AML-193 (cell line): ENCODE results near the gene CAND1.
A peak's percentile ranks its signal among the peaks of the same experiment; 100 is the strongest.
"Not testable (repeated sequence)": the region's sequence is repeated elsewhere in the genome, so short reads cannot be mapped to it uniquely, and the experiment has no call there.

ENCODE experiments used
- DNase-seq, 2 experiments: peaks; one replicate each; lab custom pipeline; 2025; lab: John Stamatoyannopoulos, UW

Gene CAND1

GRCh38 chr12:67280572-67280971 is 11.4 kb downstream of the CAND1 start:
- DNase-seq: no peak

DNA sequence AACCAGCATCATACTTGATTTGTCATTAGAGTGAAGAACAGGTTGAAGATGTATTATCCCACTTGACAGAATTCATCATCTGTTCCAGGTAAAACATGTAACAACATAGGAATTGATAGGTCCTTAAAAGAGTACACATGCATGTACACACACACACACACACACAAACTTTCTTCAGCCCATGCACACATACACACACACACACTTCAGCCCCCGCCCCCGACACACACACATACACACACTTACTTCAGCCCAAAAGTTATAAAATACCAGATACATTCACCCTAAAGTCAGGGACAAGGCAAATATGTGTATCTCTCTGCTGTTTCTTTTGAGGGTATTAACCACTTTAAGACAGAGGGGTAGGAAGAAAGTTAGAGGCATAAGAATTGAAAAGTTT is 15.4 kb downstream of the CAND1 start:
- no peak for DNase-seq

DNA sequence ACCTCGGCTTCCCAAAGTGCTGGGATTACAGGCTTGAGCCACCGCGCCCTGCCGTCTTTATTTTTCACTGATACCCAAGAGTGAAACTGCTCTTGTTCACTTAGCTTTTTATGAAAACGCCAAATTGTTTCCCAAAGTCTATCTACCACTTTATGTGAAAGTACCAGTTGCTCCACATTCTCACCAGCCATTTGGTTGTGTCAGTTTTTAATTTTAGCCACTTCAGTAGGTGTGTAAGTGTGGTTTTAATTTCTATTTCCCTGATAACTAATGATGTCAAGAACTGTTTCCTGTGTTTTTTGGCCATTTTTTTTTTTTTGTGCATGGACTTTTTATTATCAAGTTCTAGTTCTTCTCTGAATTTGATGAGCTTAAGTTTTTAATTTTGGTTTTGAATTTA is 17.1 kb downstream of the CAND1 start:
- DNase-seq: no peak

DNA sequence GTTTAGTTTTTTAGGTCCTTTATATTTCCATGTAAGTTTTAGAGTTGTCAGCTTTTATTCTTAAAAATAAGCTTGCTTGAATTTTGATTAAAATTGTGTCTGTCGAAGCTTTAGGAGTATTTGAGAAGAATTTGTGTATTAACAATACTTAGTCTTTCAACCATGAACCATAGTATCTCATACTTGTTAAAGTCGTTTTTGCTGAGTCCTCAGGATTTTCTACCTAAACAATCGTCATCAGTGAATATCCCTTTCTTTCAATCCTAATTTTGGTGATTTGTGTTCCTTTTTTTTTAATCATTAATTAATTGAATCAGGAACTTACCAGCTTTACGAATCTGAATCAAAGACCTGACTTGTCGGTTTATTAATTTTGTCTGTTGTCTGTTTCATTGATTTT is 18.2 kb downstream of the CAND1 start:
- no peak for DNase-seq

DNA sequence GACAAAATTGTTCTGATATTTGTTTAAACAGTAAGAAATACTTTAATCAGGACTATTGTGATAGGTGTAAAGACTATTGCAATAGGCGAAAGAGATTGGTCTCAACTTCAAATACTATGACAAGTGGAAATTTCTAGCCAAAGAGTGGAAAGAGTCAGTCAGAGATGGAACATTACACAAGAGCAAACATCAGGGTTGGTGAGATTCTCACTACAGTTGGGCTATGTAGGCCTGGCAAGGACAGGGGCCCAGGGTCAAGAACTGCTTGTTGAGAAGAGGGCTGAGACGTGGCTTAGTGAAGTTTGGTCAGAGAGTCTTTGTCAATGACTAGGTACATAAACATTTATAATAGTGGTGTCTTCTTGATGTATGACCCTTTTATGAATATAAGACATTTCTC is 19.4 kb downstream of the CAND1 start:
- DNase-seq: no peak

DNA sequence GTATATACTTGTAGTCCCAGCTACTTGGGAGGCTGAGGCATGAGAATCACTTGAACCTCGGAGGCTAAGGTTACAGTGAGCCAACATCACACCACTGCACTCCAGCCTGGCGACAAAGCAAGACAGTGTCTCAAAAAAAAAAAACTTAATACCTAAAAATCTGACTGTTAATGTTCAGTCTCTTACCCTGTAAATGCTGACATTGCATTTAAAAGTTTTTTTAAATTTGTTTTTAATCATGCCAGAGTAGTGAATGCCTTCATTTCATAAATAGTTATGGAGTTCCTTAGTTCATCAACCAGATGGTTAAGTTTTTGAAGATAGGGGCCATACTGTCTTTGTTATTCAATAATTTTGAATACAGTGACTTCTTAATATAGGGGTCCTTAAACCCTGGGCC is 21.2 kb downstream of the CAND1 start:
- DNase-seq: no peak

- no peak for DNase-seq
Observed at GRCh38 chr12:67299526-67299925, 30.4 kb downstream of the CAND1 start.

DNA sequence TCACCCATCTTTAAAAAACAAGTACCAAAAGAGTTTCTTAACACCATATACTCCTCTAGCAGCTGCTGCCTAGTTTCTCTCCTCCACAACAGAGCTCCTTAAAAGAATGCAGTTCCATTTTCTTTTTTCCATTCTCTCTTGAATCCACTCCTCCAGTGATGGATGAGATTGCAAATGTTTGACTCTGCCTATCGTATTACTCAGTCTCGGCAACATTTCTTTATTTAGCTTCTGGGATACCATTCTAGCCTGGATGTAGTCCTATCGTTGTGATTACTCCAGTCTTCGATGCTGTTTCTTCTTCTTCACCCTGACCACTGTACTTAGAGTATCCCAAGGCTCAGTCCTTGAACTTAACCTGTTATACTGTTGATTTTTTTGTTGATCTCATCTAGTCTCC is 30.8 kb downstream of the CAND1 start:
- no peak for DNase-seq

GRCh38 chr12:67302162-67302561 is 33.0 kb downstream of the CAND1 start:
- DNase-seq: no peak

DNA sequence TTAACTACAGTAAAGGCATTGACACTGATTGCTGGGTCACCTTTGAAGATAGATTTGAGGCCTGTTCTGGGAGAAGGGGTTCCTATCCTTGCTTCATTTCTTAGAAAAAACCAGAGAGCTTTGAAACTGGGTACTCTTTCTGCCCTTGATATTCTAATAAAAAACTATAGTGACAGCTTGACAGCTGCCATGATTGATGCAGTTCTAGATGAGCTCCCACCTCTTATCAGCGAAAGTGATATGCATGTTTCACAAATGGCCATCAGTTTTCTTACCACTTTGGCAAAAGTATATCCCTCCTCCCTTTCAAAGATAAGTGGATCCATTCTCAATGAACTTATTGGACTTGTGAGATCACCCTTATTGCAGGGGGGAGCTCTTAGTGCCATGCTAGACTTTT is 36.4 kb downstream of the CAND1 start:
- DNase-seq: no peak

DNA sequence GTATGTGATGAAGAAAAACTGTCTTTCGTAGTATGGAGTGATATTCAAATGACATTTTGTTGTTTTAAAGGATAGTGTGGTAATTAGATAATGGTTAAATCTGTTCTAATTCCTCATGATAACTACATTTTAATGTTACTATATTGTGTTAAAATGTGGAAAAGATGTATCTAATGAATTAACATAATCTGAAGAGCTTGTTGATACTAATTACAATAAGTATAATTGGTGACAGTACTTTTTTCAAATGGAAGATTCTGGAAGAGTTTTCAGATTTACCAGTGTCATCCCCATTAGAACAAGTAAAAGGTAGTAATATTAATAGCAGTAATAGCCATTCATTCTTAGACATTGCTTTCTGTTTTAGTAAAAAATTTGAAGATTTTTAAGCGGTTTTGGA is 37.6 kb downstream of the CAND1 start:
- no peak for DNase-seq

GRCh38 chr12:67315661-67316060 is 46.5 kb downstream of the CAND1 start:
- DNase-seq: peak in 1 of 2 experiments; percentile 4

- DNase-seq: no peak
Observed at GRCh38 chr12:67318786-67319185, 49.6 kb downstream of the CAND1 start.

- DNase-seq: no peak
Observed at GRCh38 chr12:67319936-67320335, 50.8 kb downstream of the CAND1 start.

DNA sequence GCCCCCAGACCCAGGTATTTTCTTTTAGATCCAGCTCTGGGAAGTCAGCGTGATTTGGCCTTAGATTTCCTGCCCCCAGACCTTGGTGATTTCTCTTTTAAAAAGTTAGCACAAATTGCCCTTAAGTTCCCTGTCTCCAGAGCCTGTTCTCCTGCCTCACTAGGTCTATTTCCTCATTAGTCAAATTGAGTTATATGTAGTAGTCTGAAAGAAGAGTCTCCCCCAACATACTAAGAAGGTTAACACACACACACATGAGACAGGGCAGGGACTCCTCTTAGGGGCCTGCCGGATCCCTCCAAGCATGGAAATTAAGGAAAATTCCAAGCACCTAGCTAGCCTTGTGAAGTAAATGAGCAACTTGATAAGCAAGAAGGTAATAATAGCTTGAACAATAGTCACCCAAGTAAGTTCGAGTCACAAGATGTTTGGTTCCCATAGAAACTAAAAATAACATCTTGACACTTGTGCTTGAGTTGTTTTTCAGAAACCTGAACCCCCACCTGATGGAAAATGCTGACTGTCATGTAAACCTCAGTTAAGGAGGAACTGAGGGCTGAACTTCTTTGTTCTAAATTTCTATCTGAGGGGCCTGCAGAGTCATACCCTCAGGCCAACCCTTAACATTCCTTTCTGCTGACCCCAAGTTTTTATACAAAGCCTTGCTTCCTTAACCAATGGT is 51.6 kb downstream of the CAND1 start:
- DNase-seq: no peak

DNA sequence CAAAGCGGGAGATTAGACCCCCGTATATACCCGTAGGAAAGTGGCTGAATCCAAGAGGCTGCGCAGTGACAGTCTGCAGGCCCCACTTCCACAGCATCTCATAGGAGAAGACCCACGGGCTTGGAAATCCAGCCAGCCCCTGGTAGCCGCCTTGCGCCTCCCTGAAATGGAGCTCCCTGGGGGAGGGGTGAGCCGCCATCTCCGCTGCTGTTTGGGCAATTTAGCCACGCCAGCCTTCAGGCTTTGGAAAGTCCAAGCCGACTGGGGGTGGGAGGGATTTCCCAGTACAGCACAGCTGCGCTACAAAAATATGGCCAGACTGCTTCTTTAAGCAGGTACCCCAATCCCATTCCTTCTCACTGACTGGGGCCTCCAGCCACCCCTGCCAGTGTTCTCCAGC is 53.4 kb downstream of the CAND1 start:
- DNase-seq: no peak

DNA sequence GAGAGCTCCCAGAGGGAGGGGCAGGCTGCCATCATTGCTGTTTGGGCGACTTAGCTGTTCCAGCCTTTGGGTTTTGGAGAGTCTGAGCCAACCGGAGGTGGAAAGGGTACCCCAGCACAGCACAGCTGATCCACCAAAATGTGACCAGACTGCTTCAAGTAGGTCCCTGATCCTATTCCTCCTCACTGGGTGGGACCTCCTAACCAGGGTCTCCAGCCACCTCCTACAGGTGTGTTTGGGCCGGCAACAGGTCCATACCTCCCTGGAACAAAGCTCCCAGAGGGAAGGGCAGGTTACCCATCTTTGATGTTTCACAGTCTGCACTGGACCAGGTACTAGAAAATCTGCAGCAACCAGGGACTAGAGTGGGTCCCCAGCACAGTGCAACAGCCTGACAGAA is 53.8 kb downstream of the CAND1 start:
- no peak for DNase-seq

DNA sequence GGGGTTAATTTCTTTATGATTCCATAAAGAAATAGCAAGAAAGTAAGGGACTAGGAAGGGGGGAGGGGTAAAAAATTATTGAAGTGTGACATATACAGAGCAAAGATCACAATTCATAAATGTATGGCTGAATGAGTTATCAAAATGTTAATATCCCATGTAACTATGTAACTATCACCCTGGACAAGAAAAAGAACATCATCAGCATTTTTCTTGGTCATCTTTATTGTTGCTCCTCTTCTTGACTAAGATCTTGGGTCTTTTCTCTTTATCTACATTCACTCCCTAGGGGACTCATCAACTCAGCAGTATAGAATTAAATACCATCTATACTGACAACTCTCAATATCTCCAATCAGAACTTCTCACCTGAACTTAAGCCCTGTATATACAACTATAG is 57.5 kb downstream of the CAND1 start:
- DNase-seq: no peak

- DNase-seq: no peak
Observed at GRCh38 chr12:67327466-67327865, 58.3 kb downstream of the CAND1 start.

- DNase-seq: no peak
Observed at GRCh38 chr12:67331123-67331522, 62.0 kb downstream of the CAND1 start.

DNA sequence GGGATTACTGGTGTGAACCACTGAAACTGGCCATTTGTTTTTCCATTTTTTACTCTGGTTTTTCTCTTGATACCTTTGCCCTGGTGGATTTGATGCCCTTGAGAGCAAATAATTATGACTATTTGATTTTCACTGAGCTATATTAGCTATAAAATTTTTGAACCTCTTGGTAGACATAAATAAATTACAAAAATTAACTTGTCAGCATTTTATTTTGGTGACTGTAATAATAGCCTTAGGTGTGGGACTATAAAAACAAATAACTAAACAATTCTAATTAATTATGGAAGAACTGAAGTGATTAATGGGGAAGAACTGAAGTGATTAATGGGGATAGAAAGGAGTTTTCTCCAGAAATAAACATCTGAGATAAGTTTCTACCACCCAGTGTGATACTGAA is 62.7 kb downstream of the CAND1 start:
- DNase-seq: no peak

- DNase-seq: no peak
Observed at GRCh38 chr12:67333649-67334048, 64.5 kb downstream of the CAND1 start.

DNA sequence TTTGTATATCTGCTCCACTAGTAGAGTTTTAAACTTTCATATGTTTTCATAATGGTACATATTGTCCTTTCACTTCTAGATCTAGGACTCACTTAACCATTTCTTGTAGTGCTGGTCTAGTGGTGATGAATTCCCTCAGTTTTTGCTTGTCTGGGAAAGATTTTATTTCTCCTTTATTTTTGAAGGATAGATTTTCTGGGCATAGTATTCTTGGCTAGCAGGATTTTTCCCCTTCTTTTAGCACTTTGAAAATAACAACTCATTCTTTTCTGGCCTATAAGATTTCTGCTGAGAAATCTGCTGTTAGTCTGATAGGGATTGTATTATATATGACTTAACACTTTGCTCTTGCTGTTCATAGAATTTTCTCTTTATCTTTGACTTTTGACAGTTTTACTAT is 69.3 kb downstream of the CAND1 start:
- DNase-seq: no peak

DNA sequence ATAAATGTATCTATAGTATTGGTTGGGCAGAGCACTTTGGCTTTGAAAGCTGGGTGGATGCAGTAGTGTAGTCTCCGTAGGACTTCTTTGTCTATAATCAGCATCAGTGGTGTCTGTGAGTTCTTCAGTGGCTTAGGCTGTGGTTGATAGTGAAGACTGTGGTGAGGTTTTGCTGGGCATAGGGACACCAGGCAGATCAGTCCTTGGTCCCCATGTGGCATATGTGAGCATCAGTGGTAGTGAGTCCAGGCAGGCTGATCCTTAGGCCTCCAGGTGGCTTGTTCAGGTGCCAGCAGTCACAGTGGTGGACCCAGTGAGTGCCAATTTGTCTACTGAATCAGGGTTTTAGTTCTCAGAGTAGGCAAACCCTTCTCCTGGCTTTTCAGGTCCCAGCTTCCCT is 70.4 kb downstream of the CAND1 start:
- no peak for DNase-seq

- not testable (repeated sequence) for DNase-seq
Observed at GRCh38 chr12:67341086-67341485, 71.9 kb downstream of the CAND1 start.
